K562 (cell line): ENCODE data around the gene RPL15.

Source experiments
- MYC ChIP-seq, 2 experiments: fragments of 250-450 bp in 1 of 2; sonication (Bioruptor Pico) in 1 of 2; IDR thresholded peaks; 2 replicates each; pipeline versions ENCODE4 v1.5.1 to v1.6.1; 2012 to 2021; ENCODE audit warnings: low read depth in 2 of 2, borderline replicate concordance in 1 of 2, improper control_type of control experiment in 1 of 2, low read length in 1 of 2, mild to moderate bottlenecking in 1 of 2, moderate library complexity in 1 of 2
- XRCC4 ChIP-seq: IDR thresholded peaks from one replicate; pipeline ENCODE4 v1.6.1; 2011; ENCODE audit not compliant: insufficient read depth, insufficient read length; ENCODE audit errors: extremely low read depth

GRCh38 chr3:23938688-23939087, 21.8 kb downstream of the RPL15 start:
- peak; percentile 73; the same call in 1 of the 2 replicates for TF ChIP-seq MYC (IDR thresholded peaks at IDR 0.05; ENCODE audit: low read depth, low read length)
- no peak for TF ChIP-seq MYC (CRISPR knock-in tag; IDR thresholded peaks at IDR 0.05; ENCODE audit: borderline replicate concordance, low read depth)
- no peak for TF ChIP-seq XRCC4
